Activated T-cell treated with anti-CD3 and anti-CD28 coated beads for 24 hours (primary cell): ENCODE data around the gene ABTB1.

Experiments
- DNase-seq: peaks from one replicate; pipeline ENCODE4 v3.0.0-alpha.2; 2020; ENCODE audit warnings: low read depth

Gene ABTB1

DNA sequence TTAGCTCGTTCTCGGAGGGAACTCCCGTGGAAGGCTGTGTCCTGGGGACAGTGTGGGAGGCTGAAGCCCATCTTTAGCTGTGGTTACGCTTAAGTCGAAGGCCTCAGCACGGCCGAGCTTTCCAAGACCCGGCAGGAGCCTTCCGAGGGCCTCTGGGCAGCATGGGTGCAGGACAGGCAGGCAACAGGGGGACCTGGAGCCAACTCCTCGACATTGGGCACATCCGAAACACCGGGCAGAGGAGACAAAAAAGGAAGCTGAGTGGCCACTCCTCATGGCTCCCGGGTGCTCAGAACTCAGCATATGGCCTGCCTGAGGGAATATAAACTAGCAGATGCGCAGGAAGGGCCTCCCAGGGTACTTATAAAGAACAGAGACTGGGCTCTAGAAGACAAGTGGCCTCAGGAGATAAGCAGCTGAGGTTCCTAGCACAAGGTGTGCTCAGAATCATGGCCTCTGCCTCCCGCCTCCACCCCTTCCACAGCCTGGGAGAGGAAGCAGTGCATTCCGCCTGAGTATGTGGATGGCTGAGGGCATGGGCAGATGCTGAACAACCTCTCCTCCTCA, 34.1 kb downstream of the ABTB1 start:
- no peak for DNase-seq

DNA sequence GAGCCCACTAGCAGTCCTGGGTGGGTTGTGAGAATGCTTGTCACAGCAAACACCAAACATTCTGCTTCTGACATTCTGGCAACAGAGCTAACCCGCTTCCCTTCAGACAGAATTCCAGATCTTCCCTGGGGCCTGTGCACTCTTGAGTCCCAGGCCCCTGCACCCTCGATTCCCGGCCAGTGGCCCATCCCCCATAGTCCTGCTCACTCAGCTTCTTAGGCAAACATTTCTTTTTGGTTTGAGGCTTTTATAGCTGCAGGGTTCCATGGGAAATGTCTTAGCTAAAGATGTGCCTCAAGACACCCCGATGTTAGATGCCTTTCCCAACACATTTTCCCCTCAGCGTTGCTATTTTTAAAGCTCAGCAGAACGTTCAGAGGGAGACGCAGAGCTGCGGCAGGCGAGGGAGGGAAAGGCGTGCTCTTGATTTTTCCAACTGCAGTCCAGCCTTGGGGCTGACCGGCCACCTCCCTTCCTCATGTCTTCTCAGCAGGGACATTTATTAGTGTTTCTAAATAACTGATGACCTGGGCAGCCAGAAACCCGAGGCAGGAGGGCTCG, 35.2 kb downstream of the ABTB1 start:
- no peak for DNase-seq

DNA sequence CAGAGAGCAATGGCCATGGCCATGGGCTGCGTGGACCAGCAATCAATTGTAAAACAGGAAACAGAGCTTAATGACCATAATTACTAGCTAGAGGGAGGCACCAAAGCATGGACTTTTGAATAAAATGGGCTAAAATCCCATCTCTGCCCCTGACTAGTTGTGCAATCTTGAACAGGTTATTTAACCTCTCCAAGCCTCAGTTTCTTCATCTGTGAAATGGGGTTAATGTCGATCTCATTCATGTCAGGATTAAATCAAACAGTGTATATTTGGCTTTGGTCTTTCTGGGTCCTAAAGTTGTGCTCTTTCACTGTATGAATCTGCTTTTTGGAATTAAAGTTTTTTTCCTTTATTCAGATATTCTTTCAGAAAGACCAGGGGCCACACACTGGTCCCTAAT, 36.1 kb downstream of the ABTB1 start:
- no peak for DNase-seq

DNA sequence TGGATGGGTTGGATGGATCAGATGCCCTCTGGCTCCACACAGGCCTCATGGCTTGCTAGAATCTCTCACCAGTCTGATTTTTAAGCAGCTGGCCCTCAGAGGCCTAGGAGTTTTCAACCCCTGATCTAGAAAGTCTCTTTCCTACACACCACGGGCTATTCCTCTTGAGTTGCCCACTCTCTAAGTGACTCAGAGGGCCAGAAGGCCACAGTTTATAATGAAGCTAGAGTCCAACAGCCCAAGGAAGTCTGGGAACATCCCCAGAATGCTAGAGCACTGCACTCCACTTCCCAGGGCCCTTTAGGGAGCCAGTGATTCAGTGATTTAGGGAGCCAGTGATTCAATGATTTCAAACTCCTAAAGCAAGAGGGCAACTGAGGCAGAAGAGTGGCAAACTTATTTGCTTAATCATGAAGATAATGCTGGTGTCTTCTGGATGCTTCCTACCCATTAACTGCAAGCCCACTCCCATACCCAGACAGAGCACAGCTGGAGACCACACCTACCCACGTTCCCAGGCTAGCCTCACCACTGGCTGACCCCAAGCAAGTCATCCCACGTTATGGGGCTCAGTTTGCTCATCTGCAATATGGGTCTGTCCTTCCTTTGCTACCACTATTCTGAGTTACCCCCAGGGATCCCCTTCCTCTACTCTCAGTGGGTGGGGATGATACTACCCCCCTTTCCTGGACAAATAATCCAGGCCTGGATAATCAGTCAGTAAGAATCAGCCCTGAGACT, 36.7 kb downstream of the ABTB1 start:
- DNase-seq, result no peak

DNA sequence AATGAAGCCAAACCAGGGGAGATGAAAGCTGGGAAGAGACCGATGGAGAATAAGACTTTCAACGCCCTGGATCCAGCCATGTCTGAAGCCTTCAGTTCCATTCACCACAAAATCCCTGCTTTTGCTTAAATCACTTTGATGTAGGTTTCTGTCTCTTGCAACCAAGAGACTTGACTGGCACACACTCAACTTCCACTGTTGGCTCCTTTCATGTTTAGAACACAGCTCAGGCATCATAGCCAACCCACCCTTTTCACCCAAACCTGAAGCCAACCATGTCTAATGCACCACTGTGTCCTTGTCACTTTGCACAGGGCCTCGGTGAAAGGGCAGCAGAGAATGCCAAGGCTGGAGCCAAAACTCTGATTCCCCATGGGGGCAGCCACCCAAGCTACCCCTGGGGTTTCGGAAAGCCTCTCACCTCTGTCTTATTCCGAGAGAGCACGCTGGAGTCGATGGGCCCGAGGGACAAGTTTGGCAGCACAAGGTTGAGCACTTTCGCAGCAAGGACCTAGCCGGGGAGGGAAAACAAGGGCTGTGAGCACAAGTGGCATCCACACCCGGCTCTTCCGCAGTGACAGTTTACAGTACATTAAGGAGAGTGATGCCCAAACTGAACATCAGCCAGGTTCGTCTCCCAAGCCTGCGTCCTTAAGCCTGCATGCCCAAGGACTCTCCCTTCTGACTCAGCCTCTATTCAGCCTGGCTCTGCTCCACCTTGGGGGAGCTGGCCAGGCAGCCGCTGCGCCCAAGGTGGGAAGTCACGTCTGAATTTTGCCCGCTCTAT, 37.6 kb downstream of the ABTB1 start:
- no peak for DNase-seq

DNA sequence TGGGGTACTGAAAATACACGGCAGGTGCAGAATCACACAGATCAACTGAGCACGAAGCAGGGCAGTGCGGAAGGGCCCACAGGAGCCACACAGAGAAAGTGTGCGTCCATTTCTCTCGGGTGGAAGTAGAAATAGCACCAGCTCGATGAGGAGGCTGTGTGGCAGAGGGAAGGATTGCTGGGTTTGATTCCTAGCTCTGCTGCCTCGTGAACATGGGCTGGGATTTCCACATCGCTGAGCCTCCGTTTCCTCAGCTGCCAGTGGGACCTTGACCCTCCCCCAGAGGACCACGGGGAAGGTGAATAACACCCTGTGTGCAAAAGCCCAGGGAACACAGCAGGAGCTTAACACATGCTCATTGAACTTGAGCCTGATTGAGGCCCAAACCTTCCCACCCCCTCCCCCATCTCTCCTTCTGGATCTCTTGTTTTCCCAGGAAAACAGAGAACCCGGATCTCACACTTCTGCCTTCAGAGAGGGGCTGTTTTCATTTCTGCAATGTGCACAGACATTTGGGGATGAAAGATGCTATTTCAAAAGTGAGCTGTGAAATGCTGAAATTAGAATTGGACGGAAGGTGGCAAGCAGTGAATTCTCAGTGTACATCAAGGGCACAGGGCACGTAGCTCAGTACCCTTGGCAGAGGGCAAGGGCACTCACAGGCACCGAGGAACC, 38.4 kb downstream of the ABTB1 start:
- DNase-seq, result no peak

DNA sequence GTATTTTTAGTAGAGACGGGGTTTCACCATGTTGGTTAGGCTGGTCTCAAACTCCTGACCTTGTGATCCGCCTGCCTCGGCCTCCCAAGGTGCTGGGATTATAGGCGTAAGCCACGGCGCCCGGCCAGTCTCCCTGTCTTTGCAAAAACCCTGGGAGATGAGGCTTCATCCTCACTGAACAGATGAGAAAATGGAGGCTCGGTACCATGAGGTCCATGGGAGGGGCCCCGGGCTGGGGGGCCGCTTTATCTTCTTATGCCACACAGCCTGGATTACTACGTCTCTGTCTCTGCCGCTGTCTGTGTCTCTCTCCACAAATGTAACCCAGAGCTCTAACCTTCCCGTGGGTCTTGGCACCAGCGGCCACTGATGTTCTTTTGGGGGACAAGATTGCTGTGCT, 39.1 kb downstream of the ABTB1 start:
- no peak for DNase-seq

DNA sequence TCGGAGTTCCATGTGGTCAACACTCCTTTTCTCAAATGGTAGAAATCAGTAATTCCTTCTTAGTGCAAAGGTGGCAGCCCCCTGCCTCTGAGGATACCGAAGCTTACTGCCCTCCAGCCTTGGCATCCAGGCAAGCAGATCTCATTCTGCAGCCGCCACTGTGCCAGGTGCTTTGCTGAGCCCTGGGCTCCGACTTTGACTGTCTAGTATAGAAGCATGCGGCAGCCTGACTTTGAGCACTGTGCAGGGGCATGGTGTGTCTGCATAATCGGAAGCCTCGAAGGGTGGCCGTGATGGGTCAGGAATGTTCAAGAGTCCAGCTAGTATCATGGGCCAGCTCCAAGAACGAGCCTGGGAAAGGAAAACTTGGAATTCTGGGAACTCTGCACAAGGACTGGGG, 39.7 kb downstream of the ABTB1 start:
- DNase-seq, result no peak

DNA sequence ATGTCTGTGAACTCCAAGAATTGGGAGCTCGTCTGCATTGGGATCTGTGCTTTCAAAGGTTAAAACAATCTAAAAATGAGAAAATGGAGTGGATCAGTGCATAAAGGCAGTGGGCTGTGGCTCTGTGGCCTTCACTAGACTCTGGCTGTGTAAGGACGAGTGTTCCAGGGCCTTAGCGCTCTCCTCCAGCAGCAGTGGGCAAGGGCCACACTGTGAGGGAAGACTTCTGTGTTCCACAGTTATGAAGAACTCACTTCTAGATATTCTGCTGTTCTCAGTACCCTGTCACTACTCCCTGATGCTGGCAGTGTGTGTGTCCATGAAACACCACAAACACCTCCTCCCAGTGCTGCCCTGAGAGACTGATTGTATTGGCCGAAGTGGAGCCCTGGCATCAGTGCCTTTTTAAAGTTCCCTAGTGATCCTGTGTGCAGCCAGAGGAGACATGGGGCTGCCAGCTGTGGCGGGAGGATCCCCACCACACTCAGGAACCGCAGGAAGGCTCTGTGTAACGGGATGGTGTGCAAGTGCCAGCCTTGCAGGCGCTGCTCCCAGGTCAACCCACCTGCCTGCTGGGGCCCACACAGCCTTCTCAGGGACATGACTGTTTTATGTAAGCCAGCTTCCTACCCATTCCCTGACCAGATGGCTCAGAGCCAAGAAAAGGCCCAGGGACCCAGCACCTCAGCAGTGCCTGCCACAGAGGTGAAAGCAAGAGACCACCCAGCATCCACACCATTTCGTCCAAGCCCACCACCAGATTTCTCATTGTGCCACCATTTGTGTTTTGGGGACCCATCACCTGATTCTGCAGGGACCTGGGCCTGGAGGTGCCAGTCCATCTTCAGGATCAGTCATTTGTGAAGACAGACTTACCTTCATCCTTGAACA, 40.4 kb downstream of the ABTB1 start:
- no peak for DNase-seq

DNA sequence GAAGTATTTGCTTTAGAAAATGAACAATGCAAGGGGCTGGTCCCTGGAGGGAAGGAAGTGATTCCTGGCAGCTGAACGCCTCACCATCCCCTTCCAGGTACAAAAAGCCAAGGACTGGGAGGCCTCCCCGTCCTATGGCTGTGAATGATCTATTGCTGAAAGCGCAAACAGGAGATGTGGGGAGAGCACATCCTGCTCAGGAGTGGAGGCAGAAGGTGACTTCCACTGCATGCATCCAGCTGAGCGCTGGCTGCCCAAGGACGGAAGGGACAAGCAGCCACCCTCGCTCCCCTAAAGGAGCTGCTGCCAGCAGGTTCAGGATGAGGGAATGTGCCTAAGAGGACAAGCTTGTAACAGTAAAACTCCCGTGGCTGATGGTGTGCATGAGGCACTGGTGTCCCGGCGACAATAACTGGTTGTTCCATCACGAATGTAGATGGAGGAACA, 41.4 kb downstream of the ABTB1 start:
- DNase-seq, result no peak

DNA sequence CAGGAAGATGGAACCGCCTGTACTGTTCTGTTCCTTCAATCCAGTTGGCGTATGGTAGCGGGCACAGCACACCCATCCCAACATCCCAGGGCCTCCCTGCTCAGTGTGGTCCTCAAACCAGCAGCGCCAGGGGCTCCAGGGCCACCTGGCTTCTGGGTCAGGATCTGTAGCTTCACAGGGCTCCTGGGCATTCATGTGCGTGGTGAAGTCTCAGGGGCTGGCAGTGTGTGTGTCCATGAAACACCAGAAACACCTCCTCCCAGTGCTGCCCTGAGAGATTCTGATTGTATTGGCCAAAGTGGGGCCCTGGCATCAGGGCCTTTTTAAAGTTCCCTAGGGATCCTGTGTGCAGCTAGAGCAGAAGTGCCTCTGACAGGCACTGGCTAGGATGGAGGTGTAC, 42.1 kb downstream of the ABTB1 start:
- DNase-seq, result no peak

DNA sequence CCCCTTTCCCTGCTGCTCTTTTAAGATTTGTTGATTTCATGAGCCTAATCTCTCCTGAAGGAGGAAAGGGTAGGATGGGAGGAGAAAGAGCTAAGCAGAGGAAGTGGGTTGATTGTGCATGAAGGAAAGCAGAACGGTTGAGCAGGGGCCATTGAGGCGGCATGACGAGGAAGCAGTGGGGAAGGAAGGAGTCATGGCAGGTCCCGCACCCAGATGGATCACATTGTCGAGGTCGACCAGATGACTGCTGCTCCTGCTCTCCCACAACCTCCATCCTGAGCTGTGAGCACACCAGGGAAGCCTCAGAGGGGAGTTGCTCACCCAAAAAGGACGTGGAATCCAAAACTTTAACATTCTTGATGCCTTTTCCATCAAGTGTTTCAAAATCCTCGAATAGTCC, 42.8 kb downstream of the ABTB1 start:
- no peak for DNase-seq

DNA sequence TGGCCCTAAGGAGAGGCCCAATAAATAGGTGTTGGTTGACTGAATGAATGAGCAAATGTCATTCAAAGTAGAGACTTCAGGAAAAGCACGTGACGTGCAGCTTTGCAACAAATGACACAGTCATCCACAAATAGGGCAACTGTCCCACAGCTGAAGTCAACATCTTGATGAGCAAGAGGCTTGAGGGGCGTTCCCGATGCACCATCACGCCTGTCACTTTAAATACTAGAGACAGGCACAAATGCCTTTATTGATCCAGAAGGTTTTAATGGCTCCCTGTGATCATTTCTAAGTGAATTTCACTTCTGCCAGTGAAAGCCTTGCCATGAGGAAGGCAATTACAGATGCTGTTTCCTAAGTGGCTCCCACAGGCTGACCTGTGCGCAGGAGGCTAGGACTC, 43.6 kb downstream of the ABTB1 start:
- no peak for DNase-seq

DNA sequence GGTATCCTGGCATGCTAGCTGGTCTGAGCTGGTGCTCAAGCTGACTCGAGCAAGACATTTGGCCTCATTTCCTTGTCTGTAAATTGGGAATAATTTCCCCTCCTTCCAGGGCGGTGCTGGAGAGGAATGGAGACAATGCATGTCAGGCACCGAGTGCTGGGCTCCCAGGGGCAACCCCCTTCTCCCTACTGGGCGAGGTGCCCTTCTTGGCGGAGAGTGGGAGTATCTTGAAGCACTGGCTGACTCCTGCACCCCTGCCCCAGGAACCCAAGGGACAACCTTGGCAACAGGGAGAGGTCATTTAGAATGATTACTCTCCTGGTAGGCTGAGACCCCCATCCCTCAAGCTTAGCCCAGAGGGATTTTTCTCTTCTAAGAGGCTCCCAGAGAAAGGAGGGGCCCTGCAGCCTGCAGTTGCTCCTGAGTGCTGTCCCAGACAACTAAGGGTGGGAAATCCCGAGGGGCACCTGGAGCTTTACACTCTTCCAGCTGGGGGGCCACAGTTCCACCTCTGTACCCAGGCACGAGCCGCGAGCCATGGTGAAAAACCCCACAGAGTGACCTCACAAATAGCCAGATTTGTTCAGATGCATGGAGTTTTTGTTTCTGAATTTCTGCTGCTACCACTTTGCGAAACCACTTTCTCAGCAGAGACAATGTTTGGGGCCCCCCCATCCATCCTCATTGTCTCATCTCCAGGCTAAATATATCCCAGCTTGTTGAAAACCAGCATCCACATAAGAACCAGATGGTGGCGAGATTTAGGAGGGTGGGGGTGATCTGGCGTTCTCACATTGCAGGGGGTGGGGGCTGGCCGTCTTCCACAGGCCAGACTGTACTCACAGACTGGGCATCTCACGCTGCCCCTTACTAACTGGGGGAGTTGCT, 44.8 kb downstream of the ABTB1 start:
- DNase-seq, result no peak

DNA sequence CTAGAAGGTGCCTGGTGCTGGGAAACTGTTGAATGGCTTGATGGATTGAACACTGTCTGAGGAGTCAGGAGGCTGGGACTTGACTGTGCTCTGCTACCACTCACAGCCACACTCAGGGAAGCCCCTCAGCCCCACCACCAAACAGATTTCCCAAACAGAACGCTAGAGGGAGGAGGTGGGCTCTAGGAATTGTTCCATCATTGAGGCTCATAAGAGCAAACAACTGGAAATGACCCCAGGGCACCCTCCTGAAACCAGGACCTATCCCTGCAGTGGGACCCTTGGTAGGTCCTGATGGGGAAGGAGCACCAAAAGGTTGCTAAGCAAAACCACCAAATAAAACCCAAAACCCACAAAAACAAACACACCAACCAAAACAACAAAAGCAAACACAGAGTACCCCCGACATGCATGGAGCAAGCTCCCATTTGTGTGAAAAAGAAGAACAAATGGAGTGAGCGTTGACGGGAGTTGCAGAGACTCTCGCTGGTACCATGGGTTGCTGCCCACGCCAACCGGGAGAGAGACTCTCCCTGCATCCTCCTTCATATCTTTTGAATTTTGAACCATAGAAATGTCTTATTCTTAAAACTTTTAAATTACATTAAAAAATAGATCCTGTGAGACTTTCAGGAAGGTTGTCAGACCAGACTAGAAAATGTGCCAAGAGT, 45.6 kb downstream of the ABTB1 start:
- DNase-seq, result no peak

DNA sequence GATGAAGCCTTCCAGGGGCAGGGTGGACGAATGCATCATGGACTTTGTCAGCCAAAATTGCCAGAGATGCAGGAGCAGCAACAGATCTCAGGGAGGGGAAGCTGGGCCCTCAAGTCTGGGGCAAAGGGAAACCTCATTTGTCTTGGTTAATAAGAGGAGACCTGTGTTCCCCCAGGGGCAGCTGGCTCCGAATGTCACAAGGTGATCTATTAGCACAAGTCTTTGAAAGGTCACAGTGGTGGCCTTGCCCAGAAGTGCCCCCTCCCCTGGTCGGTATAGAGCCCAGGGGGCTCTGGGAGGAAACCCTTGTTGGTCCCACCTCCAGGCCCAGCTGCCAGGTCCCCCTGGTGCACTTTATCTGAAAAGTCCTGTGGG, 46.2 kb downstream of the ABTB1 start:
- DNase-seq, result no peak

DNA sequence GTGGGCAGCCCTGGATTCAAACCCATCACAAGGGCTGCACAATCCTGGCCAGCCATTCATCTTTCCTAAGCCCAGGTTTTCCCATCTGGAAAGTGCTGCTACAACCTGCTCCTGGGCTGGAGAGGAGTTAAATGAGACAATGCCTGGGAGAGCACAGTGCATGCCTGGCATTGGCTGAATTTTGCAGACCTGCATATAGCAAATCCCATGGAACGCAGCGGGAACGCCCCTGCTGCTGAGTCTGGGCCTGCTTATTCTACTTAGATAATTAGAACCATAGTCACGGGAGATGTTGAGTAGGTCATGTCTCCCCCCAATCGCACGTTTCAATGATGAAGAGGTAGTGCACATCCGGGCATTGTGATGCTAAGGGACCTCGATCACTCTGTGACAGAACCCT, 46.6 kb downstream of the ABTB1 start:
- no peak for DNase-seq

DNA sequence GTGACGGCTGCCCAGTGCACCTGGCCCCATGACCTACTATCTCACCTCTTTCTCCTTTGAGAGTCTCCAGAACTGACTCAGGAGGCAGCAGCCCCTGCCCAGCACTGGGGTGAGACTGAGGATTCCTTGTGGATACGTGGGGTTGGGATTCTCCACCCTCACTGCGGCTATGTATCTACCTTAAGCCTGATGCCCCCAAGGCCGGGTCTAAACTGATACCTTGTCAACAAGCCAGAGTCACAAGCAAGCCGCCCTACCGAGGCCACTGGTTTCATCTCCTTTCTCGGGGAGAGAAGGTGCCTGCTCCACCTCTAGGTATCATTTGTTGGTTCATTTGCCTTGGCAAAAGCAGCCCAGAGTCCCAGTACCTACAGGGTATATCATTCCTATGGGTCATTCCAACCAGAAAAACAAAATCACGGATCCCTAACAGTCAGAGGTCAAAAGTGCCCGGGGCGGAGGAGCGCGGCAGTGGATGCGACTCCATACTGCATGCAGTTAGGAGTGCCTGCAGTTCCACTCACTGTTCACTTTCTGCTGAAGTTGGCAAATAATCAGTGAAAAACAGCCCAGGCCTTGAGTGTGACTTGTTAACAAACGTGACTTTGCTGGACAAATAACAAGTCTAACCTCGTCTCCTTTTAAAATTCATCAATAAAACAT, 47.5 kb downstream of the ABTB1 start:
- DNase-seq, result no peak
